HPDE6-E6E7 (cell line): ENCODE measurements around the gene KDM8.
A peak's percentile ranks its signal among the peaks of the same experiment; 100 is the strongest.
"Not testable (repeated sequence)": the region's sequence is repeated elsewhere in the genome, so short reads cannot be mapped to it uniquely, and the experiment has no call there.

Experiments used
- DNase-seq: peaks from one replicate; pipeline ENCODE4 v3.0.0; 2011; ENCODE audit warnings: missing footprints; ENCODE audit errors: extremely low spot score

Gene KDM8

DNA sequence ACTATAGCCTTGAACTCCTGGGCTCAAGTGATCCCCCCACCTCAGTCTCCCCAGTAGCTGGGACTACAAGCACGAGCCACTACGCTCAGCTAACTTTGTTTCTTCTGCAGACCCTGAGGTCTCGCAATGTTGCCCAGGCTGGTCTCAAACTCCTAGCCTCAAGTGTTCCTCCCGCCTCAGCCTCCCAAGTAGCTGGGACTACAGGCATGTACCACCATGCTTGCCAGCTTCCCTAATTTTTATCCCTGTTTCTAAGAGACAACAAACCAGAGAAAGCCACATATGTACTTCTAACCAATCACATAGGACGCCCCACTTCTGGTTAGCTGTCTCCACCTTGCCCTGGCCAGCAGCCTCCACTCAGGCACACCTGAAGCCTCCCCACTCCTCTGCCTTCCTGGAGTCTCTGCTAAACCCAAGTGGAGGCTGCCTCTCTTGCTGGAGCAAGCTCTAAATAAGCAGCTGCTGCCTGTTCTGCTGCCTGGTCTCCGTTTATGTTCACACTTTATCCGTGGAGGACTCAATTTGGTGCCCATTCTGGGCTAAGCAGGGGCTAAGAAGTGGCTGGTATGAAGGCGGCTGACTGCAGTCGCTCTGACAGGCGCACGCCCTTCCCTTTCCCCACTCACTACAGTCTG lies 40.5 kb downstream of the KDM8 start:
- DNase-seq = no peak

DNA sequence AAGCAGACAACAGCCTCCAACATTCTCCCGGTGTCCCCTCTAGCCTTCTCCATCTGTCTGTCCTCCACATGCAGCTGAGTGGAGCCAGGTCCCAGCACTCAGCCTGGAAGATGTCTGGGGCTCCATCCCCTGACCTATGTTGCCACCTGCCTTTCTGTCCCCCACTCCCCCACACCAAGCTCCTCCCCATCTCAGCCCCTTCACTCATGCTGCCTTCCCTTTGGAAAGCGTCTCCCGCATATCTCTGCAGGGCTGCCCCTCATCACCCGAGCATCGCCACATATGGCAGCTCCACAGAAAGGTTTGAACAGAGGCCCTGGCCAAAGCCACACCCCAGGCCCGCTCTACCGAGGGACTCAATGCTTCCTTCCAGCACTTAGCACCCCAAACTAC lies 41.0 kb downstream of the KDM8 start:
- DNase-seq = no peak

DNA sequence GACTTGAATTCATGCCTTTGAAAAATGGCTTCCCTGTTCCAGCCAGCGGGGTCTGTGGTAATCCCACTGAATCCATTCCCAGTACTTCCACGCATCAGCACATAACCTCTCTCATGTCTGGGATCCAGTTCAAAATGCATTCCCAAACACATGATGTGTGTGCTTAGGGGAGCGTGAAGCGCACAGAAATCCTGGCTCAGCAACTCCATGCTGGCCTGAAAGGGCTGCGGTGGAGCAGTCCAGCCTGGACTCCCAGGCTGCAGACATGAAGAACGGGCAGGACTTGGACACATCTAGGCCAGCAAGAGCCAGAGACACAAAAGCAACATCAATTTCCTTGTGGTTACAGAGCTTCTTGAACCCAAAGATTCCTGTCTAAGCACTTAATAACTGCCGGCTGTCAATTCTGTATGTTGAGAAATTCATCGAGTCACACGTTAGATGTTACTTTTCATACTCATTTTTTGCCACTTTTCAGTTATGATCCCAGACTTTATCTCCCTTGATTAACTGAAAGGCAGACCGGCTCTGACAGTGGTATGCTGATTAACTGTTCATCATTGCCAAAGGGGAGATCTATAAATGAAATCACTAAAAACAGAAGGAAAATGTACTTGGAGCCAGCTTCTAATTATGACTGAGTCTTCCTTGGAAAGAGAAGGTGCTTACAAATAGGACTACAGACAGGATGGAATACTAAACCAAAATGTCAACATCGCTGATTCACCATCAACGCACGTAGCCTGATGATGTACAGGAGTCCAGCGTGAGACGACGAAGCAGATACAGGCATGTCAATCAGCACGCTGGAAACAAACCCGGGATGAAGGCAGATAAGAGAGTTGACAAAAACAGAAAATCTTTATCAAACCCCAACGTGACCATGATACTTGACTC lies 42.2 kb downstream of the KDM8 start:
- DNase-seq = peak; percentile 67

DNA sequence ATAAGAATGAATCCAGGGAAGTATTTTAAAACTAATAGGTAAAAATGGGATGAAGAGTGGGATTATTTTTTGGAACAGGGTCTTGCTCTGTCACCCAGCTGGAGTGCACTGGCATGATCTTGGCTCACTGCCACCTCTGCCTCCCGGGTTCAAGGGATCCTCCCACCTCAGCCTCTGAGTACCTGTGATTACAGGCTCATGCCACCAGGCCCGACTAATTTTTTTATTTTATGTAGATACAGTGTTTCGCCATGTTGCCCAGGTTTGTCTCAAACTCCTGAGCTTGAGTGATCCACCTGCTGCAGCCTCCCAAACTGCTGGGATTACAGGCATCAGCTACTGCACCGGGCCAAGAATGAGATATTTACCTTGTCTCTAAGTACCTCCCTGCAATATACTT lies 43.1 kb downstream of the KDM8 start:
- no peak for DNase-seq

DNA sequence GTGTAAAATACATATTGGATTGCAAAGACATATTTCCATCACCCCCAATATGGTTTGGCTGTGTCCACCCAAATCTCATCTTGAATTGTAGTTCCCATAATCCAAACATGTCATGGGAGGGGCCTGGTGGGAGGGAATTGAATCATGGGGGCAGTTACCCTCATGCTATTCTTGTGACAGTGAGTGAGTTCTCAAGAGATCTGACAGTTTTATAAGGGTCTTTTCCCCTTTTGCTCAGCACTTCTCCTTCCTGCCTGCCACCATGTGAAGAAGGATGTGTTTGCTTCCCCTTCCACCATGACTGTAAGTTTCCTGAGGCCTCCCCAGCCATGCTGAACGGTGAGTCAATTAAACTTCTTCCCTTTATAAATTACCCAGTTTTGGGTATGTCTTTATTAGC lies 43.8 kb downstream of the KDM8 start:
- DNase-seq = not testable (repeated sequence)

DNA sequence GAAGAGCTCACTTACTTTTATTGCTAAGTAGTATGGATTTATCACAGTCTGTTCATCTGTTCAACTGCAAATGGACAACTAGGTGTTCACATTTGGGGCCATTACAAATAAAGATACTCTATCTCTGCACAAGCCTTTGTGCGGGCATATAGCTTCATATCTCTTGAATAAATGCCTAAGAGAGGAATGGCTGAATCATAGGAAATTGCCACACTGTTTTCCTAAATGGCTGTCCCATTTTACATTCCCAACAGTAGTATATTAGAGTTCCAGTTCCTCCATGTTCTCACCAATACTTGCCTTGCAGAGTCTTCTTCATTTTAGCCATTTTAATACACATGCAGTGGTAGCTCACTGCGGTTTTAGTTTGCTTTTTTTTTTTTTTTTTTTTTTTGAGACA lies 44.7 kb downstream of the KDM8 start:
- no peak for DNase-seq

DNA sequence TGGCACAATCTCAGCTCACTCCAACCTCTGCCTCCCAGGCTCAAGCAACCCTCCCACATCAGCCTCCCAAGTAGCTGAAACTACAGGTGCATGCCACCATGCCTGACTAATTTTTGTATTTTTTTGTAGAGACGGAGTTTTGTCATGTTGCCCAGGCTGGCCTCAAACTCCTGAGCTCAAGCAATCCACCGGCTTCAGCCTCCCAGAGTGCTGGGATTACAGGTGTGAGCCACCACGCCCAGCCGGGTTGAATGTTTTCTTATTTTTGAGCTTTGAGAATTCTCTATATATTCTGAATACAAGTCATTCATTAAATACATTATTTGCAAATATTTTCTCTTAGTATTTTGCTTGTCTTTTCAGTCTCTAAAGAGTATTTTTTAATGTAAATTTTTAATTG lies 45.6 kb downstream of the KDM8 start:
- not testable (repeated sequence) for DNase-seq

DNA sequence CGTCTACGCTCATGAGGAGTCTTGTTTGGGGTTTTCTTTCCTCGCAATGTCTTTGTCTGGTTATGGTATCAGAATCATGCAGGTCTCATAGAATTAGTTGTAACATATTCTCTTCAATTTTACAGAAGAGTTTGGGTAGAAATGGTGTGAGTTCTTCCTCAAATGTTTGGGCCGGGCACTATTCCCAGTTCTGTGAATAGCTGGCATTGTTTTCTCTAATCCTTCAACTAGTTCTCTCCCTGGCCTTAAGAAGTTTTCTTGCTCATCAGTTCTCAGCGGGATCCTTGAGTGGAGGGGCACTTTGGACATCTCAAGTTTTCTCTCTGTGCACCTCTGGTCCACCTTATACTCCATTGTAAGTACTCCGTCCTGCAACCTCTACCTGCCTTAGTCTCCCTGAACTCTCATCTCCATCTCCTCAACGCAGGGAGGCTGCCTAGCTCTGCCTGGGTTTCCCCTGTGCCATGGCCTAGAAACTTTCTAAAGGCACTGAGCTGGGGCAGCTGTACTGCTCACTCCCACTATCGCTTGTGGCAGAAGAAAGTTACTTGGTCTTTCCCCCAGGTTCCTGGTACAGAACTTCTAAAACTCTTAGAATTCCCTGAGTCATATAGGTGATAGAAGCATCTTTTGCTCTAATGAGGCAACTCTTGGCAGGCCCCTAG lies 48.3 kb downstream of the KDM8 start:
- DNase-seq = no peak

DNA sequence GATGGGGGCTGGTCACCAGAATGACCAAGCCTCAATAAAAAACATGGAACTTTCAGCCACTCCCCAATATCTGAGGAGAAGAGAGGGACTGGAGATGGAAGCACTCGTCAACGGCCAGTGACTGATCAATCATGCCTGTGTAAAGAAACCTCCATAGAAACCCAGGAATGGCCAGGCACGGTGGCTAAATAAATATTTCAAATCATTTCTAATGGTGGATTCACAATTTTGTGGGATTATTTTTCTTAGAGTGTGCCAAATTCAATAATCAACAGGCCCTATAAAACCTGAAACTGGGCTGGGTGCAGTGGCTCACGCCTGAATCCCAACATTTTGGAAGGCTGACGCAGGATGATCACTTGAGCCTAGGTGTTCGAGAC lies 48.9 kb downstream of the KDM8 start:
- DNase-seq = no peak

DNA sequence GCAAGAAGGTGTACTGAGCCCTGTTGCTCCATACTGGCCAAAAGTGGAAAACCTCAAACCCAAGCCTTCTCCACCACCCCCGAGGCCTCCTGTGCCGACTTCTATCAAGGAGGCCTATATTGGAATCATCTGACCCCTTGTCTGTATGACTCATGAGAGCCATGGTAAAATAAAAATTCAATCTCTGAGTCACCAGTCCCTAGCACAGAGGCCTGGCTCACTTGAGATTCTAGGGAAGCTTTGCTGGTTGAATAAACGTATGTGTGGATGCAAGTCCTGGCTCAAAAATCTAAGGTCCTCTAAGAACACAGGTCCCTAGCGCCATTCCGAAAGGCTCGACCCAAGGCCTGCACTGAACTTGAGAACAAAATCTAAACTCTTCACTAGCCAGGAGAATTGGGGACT lies 50.2 kb downstream of the KDM8 start:
- DNase-seq = peak; percentile 87

DNA sequence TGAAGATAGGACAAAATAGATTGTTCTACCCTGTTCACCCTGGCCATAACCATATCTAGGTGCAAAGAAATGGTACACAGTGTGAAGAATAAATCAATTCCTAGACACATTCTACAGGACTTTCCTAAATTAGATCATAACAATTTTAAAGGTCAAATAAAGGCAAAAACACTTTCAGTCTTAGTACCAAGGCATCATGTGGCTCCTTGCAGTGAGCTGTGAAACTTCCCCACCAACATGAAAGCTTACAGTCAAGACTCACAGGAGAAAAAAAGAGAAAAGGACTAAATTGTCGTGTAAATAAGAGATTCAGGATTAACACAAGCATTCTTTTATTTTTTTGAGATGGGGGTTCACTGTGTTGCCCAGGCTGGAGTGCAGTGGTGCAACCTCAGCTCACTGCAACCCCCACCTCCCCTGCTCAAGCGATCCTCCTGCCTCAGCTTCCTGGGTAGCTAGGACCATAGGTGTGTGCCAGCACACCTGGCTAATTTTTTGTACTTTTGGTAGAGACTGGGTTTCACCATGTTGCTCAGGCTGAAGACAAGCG lies 51.0 kb downstream of the KDM8 start:
- no peak for DNase-seq

DNA sequence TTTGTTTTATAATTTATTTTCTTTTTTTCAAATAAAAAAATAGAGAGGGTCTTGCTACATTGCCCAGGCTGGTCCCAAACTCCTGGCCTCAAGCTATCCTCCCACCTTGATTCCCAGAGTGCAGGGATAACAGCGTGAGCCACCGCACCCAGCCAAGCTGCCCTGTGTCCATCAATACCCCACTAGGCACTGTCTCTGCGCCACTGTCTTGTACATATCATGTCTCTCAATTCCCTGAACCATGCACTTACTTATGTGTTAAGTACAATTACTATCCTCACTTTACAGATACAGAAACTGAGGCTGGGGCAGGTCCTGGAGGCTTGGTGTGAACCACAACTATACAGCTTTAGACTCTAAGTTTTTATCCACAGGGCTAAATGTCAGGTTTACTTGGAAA lies 53.5 kb downstream of the KDM8 start:
- no peak for DNase-seq

DNA sequence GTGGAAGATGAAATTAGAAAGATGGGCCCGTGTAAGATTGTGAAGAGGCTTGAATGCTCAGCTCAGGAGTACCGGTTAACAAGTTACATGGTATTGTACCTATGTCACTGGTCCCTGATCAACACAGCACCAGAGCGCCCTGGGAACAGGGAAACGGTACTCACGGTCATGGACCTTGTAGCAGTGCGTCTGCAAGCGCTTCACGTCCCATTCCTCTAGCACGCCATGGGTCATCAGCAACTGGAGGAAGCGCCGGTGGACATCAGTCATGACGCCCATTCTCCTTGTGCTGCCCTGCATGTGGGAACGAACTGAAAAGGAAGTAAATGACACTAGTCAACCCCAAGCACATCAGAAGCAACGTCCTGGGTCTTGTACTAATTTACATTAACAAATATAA lies 53.9 kb downstream of the KDM8 start:
- DNase-seq = no peak

DNA sequence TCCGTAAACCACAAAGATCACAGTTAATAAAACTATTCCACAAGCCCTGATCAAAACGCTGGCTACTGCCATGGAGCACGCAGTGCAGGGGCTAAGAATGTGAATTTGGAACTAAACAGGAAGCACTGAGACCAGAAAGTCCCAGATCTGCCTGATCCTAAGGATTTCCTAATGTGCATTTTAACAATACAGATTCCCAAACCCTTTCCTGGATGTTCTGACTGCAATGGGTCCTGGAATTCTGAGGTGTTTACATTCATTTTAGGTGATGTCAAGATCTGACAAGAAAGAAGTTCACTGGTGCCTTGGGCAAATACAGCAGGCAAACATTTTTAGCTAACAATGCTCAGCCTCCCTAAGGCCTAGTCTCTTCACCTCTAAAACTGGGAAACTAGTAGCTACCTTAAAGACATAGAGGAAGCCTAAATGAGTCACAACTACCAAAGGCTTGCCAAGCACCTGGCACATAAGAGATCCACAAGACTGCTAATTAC lies 55.0 kb downstream of the KDM8 start:
- no peak for DNase-seq

DNA sequence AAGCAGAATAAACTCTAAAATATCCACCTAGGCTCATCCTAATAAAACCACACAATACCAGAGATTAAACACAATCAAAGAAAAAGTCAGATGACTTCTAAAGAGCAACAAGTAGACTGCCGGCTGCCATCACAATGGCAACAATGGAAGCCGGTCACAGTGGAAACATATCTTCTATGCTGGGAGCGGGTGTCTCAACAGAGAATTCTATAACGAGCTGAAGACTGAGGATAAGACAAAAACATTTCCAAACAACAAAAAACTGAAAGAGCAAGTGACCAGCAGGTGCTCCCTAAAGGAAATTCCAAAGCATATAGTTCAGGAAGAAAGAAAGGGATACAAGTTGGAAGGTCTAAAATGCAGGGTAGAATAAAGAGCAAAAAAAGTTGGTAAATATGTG lies 56.4 kb downstream of the KDM8 start:
- no peak for DNase-seq

DNA sequence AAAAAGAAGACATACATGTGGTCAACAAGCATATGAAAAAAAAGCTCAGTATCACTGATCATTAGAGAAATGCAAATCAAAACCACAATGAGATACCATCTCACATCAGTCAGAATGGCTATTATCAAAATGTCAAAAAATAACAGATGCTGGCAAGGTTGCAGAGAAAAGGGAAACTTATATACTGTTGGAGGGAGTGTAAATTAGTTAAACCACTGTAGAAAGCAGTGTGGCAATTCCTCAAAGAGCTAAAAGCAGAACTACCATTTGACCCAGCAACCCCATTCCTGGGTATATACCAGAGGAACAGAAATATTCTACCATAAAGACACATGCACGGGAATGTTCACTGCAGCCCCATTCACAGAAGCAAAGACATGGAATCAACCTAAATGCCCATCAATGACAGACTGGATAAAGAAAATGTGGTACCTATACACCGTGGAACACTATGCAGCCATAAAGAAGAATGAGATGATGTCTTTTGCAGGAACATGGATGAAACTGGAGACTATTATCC lies 59.6 kb downstream of the KDM8 start:
- DNase-seq = not testable (repeated sequence)

DNA sequence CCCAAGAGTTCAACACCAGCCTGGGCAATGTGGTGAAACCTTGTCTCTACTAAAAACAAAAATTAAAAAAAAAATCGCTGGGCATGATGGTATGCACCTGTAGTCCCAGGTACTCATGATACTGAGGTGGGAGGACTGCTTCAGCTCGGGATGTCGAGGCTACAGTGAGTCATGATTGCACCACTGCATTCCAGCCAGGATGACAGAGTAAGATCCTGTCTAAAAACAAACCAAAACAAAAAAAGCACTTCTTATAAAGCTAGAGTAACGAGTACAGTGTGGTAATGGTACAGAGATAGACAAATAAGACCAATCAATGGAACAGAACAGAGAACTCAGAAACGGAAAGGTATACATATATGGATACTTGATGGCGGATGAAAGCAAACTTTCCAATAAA lies 60.8 kb downstream of the KDM8 start:
- DNase-seq = peak; percentile 32

DNA sequence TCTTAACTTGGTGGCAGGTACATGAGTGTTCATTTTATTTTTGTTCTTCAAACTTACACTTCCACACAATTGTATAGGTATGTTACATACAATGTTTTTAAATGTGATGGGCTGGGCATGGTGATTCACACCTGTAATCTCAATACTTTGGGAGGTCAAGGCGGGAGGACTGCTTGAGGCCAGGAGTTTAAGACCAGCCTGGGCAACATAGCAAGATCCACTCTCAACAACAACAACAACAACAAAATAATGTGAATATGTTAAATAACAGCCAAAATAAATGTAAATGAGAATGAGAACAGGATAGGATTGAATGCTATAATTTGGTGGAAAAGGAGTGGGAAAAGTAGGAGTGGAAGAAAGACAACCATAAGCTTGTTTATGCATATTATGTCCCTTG lies 62.7 kb downstream of the KDM8 start:
- no peak for DNase-seq

DNA sequence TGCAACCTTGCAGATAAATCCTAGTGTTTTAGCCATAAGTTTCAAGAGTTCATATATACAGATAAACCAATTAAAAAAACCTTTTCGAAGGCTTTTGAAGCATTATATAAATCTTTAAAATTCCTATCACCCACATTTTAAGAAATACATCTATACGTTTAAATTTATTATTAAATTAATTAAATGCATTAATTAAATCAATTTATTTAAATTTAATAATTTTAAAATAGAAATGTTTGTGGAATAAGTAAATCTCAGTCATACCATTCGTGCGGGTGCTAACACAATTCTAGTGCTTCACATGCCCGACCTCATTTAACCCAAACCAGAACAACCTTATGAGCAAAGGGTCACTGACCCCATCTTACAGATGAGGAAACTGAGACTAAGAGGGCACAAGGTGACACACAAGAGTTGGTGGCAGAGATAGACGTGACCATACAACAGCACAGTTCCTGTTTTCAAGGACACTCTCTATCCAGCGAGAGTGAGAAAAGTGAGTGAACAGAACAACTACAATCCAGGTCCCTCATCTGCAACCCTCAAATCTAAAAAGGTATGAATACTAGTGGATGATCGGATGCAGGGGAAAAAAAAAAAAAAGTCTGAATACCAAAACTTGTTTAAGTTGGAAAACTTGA lies 63.8 kb downstream of the KDM8 start:
- no peak for DNase-seq

DNA sequence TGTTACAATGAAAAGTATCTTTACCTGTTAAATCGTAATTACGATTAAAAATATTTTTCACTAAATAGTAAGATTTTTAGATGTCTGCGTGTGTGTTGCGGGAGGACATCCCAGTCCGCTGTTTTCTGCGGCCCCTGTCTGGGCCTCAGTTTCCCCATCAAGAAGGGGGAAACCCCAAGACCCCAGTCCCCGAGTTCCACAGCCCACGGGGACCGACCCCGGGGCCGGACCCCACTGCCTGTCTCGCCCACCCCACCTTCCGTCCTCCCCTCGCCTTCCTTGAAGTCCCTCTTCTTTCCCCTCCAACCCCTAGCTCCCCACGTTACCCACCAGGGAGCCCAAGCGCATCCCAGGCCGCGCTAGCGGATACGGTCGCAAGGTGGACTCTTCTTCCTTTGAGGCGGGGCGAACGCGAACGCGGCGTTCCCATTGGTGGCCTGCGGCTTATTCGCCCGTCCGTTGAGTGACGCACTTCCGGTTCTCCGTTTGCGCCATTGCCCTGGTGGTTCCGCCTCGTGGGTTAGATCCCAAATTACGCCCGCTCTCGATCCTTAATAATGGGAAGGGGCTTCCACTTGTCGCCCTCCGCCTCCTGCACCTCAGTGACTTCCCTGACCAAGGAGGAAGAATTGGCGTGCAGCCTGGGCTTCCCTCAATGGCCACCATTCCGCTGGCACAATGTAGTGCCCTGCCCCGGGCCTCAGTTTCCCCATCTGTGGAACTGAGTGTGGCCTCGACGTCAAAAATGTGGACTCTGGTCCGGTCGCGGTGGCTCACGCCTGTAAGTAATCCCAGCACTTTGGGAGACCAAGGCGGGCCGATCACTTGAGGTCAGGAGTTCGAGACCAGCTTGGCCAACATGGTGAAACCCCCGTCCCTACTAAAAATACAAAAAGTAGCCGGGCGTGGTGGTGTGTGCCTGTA lies 65.3 kb downstream of the KDM8 start, which contains the start of gene NSMCE1:
NSMCE1 (minus strand) TSS at position 397 of the 924 bp plus-strand sequence. CDS start 11,202 bp downstream, outside the sequence.
- DNase-seq = peak; percentile 70
